Left lobe of liver (tissue), 2 donors: Measurements from ENCODE around the gene PPP1R10. TPM values are rescaled to one million over a fixed set of nuclear protein-coding genes. Genes with fewer than 3 reads are reported as not detected.

Experiments
- ATAC-seq: fragments of 200-7000 bp; cut with Tn5 transposase; one replicate; pipeline ENCODE4 v1.9.1; 2020; ENCODE audit warnings: mild to moderate bottlenecking, moderate library complexity
- DNase-seq: peaks from one replicate; pipeline ENCODE4 v3.0.0-alpha.2; 2020; ENCODE audit warnings: low spot score
- total RNA-seq: library from RNA; stranded (reverse); gene quantifications from one replicate; pipeline ENCODE4 v1.2.1, GENCODE V29; 2021
- donor health status: DM: no; HTN: no; CAD: no; lungs with moderate emphysema.
- donor health status: DM: no; HTN: yes; CAD: no.

PPP1R10 gene
- total RNA-seq, 1 donor from 2014 or later: 49.8 TPM

- ATAC-seq (no peak), DNase-seq (no peak)
Observed at GRCh38 chr6:30560930-30561329, 56.1 kb downstream of the PPP1R10 start.

GRCh38 chr6:30557683-30557981 lies 59.4 kb downstream of the PPP1R10 start:
- ATAC-seq (no peak), DNase-seq (no peak)

GRCh38 chr6:30556906-30557682 lies 59.9 kb downstream of the PPP1R10 start, which contains the start of gene PRR3:
Gene PRR3 (plus strand): TSS chr6:30557295. CDS start chr6:30557345, 50 bp downstream.
- DNase-seq: peak; percentile 93
- peak; percentile 78 for ATAC-seq

- peak; percentile 92 for ATAC-seq
- DNase-seq: peak; percentile 98
Observed at GRCh38 chr6:30556066-30556905, 60.8 kb downstream of the PPP1R10 start, which contains the start of gene GNL1. Gene GNL1 (minus strand): TSS chr6:30556489. CDS start chr6:30556203, 286 bp downstream.

GRCh38 chr6:30555816-30556065 lies 61.3 kb downstream of the PPP1R10 start:
- DNase-seq: no peak
- ATAC-seq: no peak

GRCh38 chr6:30554962-30555815 lies 61.9 kb downstream of the PPP1R10 start:
- DNase-seq: peak; percentile 59
- no peak for ATAC-seq

- no peak for ATAC-seq
Observed at GRCh38 chr6:30554404-30554803, 62.6 kb downstream of the PPP1R10 start.

More at GRCh38 chr6:30554404-30554803, 62.6 kb downstream of the PPP1R10 start:
- no peak for DNase-seq

Other genes with a start within 250 kb of the PPP1R10 start
- 141 TPM for gene HLA-E, start 127.7 kb downstream of the PPP1R10 start, total RNA-seq
- 24.0 TPM for gene GNL1, start 60.8 kb downstream of the PPP1R10 start, total RNA-seq
- gene PRR3, start 59.9 kb downstream of the PPP1R10 start, total RNA-seq: 2.3 TPM
- 24.4 TPM for gene ABCF1, start 45.8 kb downstream of the PPP1R10 start, total RNA-seq
- gene MRPS18B, start 597 bp upstream of the PPP1R10 start, total RNA-seq: 53.3 TPM
- gene ATAT1, start 9.6 kb upstream of the PPP1R10 start, total RNA-seq: 5.1 TPM
- 13.8 TPM for gene C6orf136, start 29.9 kb upstream of the PPP1R10 start, total RNA-seq
- 15.2 TPM for gene DHX16, start 55.8 kb upstream of the PPP1R10 start, total RNA-seq
- 10.6 TPM for gene PPP1R18, start 69.4 kb upstream of the PPP1R10 start, total RNA-seq
- gene NRM, start 73.7 kb upstream of the PPP1R10 start, total RNA-seq: 1.8 TPM
- gene MDC1, start 100.0 kb upstream of the PPP1R10 start, total RNA-seq: 13.7 TPM
- gene TUBB, start 103.1 kb upstream of the PPP1R10 start, total RNA-seq: 219 TPM
- gene FLOT1, start 125.4 kb upstream of the PPP1R10 start, total RNA-seq: 45.9 TPM
- 5.8 TPM for gene IER3, start 127.3 kb upstream of the PPP1R10 start, total RNA-seq